H4 (cell line): Measurements from ENCODE around the gene SAE1. TPM values are rescaled to one million over a fixed set of nuclear protein-coding genes. Genes with fewer than 3 reads are reported as not detected.
A peak's percentile ranks its signal among the peaks of the same experiment; 100 is the strongest.

Source experiments
- DNase-seq: peaks from one replicate; pipeline ENCODE4 v3.0.0-alpha.2; 2015; ENCODE audit warnings: low spot score
- total RNA-seq: library from RNA; depleted of rRNA; stranded (reverse); fragments of >200 nt; shearing (Covaris generic); gene quantifications from 2 replicates; pipeline ENCODE4 v1.2.3, GENCODE V29; 2014

Gene SAE1
- total RNA-seq, 1 experiment from 2014 or later: 362 TPM

DNA sequence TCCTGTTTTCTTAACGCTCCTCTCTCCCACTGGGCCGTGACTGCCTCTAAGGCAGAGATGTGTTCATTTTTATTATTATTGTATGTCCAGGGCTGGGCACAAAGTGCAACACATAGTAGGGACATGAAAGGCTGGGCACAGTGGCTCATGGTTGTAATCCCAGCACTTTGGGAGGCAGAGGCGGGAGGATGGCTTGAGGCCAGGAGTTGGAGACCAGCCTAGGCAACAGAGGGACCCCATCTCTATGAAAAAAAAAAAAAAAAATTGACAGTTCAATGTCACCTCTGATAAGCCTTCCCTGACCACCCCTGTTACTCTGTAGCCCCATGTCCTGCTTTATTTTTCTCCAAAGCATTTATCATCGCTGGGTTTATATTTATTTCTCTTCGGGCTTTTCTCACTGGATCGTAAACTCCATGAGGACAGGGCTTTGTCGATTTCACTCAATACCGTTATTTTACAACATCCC is 481 bp upstream of the SAE1 start:
- no peak for DNase-seq

GRCh38 chr19:47132194-47132852 is 1.7 kb downstream of the SAE1 start:
- no peak for DNase-seq

DNA sequence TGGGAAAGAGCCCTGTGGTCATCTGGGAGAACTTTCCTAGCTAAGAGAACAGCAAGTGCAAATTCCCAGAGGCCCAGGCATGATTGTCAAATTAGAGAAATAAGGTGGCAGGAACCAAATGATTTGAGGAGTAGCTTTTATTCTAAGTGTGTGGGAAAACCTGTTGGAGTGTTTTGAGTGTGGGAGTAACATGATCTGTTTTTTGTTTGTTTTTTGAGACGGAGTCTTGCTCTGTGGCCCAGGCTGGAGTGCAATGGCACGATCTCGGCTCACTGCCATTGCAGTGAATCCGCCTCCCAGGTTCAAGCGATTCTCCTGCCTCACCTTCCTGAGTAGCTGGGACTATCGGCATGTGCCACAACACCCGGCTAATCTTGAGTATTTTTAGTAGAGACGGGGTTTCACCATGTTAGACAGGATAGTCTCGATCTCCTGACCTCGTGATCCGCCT is 2.4 kb downstream of the SAE1 start:
- DNase-seq: no peak

- DNase-seq: no peak
Observed at GRCh38 chr19:47134545-47134944, 3.9 kb downstream of the SAE1 start.

DNA sequence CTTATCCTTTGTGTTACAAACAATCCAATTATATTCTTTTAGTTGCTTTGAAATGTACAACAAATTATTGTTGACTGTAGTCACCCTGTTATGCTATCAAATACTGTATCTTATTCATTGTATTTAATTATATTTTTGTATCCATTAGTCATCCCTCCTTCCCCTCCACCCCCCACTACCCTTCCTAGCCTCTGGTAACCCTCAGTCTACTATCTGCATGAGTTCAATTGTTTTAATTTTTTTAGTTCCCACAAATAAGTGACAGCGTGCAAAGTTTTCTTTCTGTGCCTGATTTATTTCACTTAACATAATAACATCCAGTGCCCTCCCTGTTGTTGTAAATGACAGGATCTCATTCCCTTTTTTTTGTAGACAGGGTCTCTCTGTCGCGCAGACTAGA is 4.5 kb downstream of the SAE1 start:
- DNase-seq: no peak

- DNase-seq: peak; percentile 41
Observed at GRCh38 chr19:47141252-47141651, 10.6 kb downstream of the SAE1 start.

GRCh38 chr19:47141695-47142094 is 11.1 kb downstream of the SAE1 start:
- no peak for DNase-seq

DNA sequence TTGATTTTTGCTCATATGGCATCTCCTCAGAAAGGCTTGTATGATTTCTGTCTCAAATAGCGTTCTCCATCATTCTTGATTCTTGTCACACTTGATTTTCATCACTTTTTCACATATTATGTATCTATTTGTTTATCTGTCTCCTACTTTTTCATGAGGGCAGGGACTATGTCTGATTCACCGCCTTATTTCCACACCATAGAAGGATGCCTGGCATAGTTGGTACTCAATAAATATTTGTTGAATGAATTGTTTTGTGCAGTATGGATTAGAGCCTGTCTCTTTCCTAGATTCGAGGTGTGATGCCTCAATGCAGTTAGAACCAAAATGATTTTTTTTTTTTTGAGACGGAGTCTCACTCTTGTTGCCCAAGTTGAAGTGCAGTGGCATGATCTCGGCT is 12.1 kb downstream of the SAE1 start:
- no peak for DNase-seq

GRCh38 chr19:47143322-47144073 is 12.9 kb downstream of the SAE1 start:
- DNase-seq: no peak

GRCh38 chr19:47144630-47145029 is 14.0 kb downstream of the SAE1 start:
- no peak for DNase-seq

DNA sequence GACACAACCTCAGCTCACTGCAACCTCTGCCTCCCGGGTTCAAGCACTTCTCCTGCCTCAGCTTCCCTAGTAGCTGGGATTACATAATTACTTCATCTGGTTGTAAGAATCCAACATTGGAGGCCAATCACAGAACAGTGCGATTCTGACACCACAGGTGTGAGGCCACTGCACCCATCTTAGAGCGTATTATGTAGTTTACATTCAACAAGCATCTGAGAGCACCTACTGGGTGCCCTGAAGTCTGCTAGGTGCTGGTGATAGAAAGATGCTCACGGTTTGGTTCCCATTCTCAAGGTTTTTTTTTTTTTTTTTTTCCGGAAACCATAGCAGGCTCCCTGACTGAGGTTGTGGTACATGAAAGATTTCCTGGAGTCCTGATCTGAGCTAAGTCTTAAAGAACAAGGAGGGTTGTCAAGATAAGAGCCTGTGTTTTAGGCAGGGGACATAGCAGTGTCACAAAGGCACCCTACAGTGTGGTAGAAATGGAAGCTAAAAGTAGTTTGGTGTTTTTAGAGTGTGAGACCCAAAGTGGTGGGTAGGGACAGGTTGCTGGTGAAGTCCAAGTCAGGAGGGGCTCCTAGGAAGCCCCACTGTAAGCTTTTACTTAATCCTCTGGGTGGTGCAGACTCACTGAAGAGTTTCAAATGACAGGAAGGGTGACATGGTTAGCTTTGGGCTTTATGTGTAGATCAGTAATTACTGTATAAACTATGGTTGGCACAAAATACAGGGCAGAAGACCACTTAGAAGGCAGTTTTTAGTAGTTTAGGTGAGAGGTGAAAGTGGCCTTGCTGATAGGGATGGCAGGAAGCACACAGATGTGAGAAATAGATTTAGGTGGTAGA is 15.2 kb downstream of the SAE1 start:
- no peak for DNase-seq

GRCh38 chr19:47146920-47147319 is 16.3 kb downstream of the SAE1 start:
- DNase-seq: no peak

DNA sequence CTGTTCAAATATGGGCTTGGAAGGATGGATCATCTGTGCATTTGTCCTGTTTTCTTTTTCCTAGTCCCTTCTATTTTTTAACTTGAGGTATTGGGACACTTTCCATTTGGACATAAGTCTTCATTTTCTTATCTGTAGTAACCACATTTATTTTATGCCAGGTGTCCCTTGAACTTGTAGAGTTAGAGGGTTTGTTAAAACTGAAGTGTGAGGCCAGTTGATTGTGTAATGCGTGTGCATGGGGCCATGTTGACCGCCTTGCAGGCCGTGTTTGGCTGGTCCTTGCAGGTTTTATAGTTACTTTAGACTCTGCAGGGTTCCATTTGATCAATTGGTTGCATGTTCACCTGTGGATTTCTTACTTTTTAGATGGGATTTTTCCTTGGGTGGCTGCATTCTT is 21.0 kb downstream of the SAE1 start:
- DNase-seq: no peak

GRCh38 chr19:47152205-47152604 is 21.6 kb downstream of the SAE1 start:
- no peak for DNase-seq

DNA sequence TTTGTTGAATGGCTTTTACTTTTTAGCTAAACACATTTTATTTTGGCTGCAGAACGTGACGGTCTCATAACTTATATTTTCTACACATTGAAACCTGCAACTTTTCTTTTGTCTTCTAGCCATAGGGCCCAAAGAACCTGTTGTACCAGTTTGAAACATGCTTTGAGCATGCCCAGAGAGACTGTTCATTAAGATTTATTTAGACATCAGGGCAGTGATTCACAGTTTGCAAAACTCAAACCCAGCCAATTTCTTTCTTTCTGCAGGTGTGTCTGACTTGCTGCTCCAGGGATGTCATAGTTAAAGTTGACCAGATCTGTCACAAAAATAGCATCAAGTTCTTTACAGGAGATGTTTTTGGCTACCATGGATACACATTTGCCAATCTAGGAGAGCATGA is 22.0 kb downstream of the SAE1 start:
- DNase-seq: no peak

- DNase-seq: no peak
Observed at GRCh38 chr19:47153266-47153665, 22.6 kb downstream of the SAE1 start.

- DNase-seq: no peak
Observed at GRCh38 chr19:47155148-47155547, 24.5 kb downstream of the SAE1 start.

GRCh38 chr19:47156861-47157430 is 26.3 kb downstream of the SAE1 start:
- no peak for DNase-seq

DNA sequence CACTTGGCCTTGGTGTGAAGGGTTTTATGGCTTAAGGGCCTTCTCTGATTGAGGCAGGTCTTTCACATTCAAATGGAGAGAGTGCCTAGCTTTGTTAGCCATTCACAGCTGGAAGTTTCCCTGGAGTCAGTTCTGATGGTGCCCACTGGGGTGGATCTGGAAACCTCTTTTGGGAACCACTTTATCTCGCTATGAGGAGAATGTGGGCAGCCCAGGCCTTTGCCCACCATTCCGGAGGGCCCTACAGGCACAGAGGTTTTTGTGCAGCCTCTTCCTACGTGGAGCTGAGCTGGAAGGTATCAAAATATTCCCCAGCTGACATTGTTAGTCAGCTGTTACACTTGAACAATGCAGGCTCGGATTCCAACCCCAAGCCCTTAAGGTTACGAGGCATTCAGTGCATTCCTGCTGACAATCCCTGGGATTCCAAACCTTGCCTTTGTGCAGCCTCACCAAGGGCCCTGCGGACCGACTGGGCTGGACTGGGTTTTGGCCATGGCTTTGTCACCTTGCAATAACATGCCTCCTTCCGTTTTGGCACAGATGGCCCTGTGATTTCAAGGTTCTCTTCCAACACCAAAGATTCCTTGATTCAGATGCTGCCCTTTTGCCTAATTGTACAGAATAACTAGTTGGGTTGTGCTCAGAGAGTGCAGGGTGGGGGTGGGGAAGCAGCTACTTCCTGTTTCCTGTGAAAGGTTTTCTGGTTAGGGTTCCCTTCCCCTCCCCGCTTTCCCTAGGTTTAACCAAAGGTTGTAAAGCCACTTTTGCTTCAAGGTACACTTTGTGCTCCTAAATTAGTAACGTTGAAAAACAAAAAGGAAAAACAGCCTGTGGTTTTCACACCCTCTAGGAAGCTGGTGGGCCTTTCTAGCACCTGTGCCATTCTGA is 27.0 kb downstream of the SAE1 start:
- DNase-seq: no peak

DNA sequence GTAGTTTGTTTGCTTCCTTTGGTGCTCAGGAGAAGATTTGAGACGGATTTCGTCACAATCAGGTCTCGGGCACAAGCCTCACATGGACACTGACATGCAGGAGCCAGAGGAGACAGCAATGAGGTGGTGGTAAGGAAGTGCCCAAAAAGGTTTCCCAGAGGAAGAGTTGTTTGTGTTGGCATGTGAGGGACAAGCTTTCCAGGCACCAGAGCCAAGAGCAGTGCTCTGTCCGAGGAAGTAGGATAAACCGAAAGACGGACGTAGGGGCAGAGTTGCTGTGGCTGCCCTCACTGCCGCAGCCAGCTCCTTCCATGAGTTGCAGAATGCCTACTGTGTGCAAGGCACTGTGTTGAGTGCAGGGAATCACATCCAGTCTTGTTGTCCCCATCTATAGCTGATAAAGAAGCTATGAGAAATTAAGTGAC is 27.7 kb downstream of the SAE1 start:
- no peak for DNase-seq

- DNase-seq: no peak
Observed at GRCh38 chr19:47158879-47159503, 28.4 kb downstream of the SAE1 start.
